ENCODE measurements around the gene MLANA.

- peak; percentile 98 for TF ChIP-seq CTCF (conservative IDR thresholded peaks at IDR 0.05 in 1 of 2, IDR thresholded peaks at IDR 0.05 in 1 of 2; ENCODE audit: extremely low read depth in 1 of 2, insufficient read depth in 1 of 2, low read depth in 1 of 2, low read length in 2 of 2)
- no peak for TF ChIP-seq EZH2 (IDR thresholded peaks at IDR 0.05; ENCODE audit: borderline replicate concordance, low read length)
Observed at GRCh38 chr9:5886114-5886939, 4.4 kb upstream of the MLANA start.
